NCI-H2081 treated with DMSO at 0.1 percent for 48 hours (cell line): ENCODE data around the gene NKX2-2.

ENCODE experiments used
- DNase-seq: peaks from one replicate; lab custom pipeline; 2025; lab: John Stamatoyannopoulos, UW

NKX2-2 gene

DNA sequence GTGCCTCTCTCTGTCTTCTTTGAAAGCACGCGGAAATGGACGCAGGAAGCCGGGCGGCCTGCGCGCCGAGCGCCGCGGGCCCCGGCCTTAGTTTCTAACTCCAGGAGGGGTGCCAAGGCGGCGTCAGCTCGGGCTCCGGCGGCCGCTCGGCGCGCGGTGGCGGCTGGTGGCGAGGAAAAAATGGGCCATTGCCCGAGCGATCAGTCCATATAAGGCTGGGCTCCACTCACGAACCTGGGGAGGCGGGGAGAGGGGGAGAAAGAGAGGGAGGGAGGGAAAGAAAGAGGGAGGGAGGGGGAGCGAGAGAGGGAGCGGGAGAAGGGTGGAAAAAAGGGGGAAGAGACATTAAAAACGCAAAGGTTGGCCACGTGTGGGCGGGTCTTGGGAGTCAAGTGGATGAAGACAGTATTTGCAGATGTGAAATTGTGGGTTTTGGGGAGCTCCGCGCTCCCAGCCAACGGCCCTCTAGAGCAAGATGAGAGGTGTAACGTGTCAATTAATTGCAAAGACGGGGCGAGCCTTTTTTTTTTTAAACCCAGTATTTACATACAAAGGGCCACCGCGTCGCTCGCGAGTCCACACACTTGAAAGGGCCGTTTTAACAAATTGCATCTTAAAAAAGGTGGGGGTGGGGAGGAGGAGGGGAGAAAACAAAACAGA lies at the start of gene NKX2-2:
TSS of gene NKX2-2 (minus strand) at position 184 of the 660 bp plus-strand sequence. CDS start 395 bp downstream, outside the sequence.
- no peak for DNase-seq

DNA sequence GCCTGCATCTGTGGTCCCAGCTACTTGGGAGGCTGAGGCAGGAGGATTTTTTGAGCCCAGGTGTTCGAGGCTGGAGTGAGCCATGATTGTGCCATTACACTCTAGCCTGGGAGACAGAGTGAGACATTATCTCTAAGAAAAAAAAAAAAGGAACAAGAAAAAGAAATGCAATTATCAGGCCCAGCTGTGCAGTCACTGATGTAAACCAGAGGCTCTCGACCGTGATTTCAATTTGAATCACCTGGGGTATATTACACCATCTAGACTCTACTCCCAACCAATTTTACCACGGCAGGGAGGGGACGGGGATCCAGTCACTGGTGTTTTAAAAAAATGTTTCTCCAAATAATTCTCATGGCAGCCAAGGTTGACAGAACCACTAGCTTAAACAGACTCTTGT lies 48.8 kb upstream of the NKX2-2 start:
- DNase-seq = no peak

DNA sequence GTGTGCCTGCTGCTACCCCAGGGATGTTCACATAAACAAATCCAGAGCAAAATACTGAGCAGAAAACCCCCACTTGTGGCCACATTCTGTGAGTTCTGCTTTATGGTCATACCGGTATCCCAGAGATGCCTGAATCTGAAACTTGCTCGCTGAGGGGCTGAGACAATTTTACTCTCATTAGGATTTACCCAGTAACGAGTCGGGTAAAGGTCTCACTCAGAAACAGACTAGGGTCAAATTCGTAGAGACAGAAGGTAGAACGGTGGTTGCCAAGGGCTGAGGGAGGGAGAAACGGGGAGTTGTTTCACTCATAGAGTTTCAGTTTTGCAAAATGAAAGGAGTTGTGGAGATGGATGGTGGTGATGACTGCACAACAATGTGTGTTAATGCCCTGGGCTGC lies 45.4 kb upstream of the NKX2-2 start:
- no peak for DNase-seq

DNA sequence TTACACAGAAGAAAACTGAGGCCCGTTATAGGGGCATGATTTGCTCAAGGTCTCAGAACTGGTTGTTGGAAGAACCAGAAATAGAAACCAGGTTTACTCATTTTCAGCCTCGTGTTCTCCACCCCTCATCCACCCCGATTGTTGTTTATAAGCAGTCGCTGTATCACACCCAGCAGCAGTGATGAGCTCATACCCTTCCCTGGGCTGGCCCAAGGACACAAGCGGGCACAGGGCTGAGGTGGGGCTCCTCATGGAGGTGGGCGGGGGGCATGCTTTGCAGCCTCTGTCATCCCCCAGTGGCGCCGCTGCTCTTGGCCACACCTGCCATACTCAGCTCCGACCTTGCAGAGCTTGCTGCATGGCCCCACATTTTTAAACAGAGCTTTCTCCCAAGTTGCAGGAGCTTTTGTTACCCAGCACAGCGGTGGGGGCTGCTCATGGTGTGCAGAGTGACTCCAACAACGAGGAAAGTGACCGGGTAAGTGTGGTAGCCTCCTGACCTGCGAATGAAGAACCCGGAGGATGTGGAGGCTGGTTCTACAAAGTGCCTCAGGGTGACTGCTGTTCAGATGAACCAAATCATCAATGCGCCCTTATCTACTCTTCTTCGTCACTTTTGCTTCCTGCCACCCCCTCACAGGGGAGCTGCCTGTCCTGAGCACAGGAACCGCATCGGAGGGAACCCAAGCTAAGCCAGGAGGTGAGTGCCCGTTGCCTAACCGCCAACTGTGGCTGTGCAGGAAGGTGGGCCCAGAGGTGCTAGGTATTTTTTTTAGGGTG lies 43.6 kb upstream of the NKX2-2 start:
- DNase-seq = no peak

DNA sequence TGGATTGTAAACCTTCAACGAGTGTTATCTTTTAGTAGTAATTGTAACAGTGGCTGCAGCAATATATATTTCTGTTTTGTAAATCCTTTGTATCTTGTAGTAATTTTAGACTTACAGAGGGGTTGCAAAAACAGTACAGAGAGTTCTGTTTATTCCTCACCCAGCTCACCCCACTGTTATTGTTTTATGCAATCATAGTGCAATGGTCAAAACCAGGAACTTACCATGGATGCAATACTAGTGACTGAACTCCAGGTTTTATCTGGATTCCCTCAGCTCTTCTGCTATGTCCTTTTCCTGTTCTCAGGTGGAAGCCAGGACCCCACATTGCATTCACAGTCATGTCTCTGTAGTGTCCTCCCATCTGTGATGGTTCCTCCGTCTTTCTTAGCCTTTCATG lies 42.5 kb upstream of the NKX2-2 start:
- DNase-seq = no peak

DNA sequence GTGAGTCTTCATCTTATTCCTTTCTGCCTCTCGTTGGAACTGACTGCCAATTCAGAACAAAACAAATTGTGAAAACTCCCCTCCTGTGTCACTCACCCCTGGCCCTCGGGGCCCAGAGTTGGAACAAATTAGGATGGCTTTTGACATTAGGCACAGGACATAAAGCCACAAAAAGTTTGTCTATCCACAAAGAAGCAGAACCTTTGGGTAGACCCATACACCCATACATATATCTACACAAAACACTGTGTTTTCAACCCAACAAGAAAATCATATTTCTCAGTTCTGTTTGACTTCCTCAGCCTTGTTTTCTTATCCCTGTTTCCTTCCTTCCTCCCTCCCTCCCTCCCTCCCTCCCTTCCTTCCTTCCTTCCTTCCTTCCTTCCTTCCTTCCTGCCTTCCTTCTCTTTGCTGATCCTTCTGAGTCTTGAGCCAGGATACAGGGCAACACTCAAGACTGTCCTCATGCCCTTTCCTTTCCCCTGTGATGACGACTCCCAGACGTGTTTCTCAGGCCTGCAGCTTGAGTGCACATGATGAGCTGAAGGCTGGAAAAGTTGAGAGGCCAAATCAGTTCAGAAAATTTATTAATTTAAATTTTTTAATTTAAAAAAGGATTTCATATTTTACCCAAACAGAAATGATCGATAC lies 41.7 kb upstream of the NKX2-2 start:
- DNase-seq = no peak

DNA sequence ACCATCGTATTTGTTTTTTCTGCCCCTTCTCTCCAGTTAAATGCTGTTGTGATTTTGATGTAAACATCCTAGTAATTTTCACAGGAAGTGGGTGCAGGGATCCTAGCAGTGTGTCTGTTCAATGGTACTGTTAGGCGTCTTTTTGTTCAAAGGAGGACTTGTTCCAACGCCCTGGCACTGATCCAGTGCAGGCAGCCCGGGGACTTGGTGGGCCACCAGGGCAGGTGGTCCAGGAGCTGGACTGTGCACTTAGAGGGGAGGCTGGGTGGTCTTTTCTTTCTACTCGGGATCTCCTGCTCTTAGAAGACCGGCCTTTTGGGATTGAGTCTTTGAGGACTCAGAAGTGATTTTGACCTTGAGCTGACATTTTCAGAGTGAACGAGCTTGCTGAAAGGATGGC lies 41.1 kb upstream of the NKX2-2 start:
- DNase-seq = no peak

DNA sequence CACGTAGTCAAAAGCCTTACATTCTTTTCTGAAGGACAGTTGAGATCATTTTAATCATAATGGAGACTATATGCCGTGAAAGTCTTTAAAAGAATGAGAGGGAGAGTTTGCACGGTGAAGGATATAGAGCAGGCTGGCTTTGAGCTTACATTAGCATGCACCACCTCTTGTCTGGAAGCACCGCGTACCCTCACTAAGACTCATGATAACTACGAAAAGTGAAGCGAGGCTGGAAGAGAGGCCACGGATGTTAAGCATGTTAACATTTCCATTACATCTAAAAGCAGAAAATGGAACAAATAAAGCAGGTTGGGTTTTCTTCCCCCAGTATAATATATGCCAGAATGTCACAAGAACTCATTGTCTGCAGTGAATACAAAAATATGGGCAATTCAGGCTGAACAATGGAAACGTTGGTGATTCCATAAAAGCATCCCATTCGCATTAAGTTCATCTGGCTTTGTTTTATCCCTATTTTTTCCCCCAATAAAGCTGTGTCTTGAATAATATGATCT lies 40.6 kb upstream of the NKX2-2 start:
- no peak for DNase-seq

DNA sequence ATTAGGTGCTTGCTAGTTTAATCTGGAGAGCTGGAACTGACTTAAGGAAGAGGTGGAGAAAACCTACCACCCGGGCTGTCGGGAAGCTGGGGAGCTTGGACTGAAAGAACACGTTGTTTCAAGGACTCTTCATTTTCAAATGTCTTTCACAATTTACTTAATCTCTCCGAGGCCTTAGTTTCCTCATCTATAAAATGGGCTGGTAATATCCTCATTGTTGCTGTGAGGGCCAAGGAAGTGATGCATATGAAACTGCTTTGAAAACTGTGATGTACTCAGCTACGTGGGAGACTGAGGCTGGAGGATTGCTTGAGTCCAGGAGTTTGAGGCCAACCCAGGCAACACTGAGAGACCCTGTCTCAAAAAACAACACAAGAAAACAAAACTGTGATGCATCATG lies 36.7 kb upstream of the NKX2-2 start:
- DNase-seq = no peak

DNA sequence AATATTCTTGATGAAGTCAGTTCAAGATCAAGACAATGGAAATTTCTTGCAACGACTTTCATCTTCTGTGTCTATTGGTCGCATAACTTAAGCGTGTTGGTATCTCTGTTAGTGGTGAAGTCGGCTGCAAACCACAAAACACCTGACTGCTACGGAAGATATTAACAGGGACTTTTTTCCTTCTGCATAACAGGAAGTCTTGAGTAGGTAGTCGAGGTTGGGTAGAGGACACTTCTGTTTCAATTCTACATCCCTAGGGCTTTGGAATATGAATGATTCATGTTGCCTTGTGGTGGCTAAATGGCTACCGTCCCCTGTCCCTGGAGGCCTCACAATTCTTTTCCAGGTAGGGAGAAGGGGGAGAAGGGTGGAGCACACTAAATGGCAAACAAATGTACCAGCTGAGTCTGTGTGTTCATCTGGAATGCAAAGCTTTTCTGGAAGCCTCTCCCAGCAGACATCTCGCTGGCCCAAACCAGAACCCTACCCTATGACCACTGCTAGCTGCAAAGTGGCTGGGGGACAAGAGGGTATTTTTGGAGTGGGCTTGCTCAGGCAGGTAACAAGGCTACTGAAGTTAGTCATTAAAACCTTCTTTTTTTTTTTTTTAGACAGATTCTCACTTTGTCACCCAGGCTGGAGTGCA lies 34.6 kb upstream of the NKX2-2 start:
- DNase-seq = no peak

DNA sequence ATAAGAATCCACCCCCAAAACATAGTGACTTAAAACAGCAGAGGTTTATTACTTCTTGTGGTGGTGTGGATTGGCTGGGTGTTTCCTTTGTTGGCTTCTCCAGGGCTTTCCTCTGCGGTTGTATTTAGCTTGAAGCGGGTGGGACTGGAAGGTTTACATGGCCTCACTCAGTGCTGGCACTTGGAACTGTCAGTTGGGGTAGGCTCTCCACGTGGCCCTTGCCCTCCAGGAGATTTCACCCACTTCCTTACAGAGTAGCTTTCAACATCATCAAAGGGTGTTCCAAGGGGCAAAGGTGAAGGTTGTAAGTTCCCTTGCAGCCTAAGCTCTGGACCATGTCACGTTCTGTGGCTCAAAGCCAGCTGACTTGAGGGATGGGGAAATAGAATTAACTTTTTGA lies 32.5 kb upstream of the NKX2-2 start:
- no peak for DNase-seq

DNA sequence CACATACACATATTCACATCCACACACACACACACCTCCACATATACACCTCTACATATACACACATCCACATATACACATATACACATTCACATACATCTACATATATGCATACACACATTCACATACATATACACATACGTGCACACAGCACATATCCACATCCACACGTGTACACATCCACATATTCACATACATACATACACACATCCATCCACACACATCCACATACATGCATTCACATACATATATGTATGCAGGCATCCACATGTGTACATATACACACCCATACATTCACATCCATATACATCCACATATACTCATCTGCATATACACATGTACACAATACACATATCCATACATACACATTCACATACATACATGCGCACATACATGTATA lies 25.6 kb upstream of the NKX2-2 start:
- no peak for DNase-seq

DNA sequence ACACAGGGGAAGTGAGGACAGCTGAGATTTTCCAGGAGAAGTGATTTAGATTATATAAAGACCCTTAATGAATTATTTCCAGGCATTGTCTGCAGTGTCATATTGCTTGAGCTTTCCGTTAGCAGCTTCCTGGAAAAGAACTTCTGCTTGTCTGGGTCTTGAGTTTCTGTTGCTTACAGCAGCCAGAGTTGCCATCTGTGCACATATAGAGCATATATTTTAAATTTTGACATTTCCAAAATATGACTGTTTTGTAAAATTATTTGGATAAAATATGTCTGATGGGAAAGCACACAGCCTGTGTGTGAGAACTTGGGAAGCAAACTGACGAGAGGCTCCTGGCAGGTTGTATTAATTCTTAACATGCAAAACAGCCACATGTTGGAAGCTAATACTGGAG lies 21.0 kb upstream of the NKX2-2 start:
- no peak for DNase-seq

DNA sequence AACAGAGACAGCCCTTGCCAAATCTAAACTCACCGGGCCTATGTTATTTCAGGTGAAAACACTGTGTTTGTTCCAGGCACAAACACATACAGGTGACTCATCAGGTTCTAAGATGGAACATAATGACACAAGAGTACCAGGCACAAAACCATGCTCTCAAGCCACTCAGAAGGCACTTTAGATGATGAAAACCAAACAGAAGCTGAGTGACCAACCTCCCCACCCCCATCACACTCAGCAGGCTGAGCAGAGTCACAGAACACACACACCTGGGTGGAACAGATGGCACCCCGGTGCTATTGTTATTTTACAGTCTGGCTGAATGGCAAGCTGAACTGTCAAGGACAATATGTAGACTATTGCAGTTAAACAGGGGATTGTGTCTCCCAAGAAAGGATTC lies 20.6 kb upstream of the NKX2-2 start:
- no peak for DNase-seq

DNA sequence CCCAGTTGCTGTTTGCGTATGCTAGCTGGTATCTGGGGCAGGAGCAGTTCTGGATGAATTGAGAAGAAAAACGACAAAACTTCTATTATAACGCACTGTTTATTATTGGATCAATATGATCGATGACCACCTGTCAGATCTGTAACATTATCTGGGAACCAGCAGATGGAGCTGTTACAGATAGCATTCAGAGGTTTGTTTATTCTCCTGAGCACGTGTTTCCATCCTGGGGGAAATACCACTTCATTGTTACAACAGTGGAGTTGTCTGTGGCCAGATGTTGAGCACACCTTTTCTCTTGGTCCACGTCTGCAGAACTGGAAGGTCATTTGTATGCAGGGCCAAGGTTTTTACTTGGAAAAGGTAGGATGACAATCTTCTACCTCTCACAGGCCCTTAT lies 16.0 kb upstream of the NKX2-2 start:
- no peak for DNase-seq

DNA sequence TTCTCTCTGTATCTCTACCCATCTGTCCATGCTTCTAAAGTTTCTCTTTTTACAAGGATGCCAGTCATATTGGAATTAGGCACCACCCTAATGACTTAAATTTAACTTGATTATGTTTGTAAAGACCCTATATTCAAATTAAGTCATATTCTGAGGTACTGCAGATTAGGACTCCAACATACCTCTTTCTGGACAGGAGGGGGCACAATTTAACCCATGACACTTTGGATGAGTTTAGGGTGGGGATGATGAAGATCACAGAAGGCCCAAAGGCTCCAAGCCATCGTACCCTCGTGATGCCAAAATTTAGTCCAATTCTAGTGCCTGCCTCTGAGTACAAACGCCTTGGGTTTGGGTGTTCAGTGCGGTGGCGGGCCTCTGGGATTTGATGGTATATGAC lies 15.0 kb upstream of the NKX2-2 start:
- no peak for DNase-seq

DNA sequence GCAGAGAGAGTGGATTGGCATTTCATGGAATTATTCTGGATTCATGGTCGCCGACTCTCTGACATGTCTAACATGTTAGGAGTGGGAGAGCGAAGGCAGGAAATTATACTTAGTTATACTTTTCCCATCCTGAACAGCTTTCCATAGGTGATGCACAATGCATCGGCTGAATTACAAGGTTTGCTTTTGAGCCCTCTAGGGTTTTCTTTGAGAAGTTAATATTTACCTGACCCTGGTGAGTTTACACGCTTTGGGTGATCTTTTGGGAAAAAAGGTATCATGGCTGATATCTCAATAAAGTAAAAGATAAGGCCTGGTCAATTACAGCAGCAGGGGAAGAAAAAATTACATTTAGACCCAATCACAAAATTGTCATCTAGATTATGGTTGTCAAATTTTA lies 14.0 kb upstream of the NKX2-2 start:
- no peak for DNase-seq

DNA sequence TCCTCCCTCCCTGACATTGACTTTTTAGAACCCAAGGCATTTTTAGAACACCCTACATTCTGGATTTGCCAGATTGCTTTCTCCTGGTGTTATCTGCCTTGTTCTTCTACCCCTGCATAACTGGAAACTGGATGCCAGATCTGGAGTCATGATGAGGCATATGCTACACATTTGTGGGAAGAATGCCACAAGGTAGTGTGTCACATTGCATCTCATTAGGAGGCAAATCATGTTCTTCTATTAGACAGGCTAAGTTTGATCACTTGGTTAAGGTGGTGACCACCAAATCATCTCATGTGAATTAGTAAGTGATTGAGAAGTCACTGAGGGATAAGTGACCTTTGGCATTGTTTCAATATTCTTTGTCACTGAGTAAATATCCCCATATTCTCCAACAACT lies 12.9 kb upstream of the NKX2-2 start:
- no peak for DNase-seq

DNA sequence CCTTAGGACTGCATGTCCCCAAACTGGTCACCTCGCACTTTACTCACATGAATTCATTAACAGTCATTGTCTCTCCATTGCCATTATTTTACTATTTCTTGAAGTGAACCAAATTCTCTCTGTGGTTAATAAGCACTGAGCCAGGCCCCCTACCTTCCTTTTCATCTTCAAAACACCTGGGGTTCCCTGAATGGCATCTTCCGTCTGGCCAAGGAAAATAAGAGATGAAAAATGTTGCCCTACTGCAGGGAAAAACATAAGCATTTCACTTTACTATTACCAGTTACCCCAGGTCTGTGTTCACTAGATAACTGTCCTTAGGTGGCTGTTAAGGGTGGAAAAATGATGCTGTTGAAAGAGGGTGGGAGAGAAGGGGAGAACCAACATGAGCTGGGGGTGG lies 10.0 kb upstream of the NKX2-2 start:
- DNase-seq = no peak

DNA sequence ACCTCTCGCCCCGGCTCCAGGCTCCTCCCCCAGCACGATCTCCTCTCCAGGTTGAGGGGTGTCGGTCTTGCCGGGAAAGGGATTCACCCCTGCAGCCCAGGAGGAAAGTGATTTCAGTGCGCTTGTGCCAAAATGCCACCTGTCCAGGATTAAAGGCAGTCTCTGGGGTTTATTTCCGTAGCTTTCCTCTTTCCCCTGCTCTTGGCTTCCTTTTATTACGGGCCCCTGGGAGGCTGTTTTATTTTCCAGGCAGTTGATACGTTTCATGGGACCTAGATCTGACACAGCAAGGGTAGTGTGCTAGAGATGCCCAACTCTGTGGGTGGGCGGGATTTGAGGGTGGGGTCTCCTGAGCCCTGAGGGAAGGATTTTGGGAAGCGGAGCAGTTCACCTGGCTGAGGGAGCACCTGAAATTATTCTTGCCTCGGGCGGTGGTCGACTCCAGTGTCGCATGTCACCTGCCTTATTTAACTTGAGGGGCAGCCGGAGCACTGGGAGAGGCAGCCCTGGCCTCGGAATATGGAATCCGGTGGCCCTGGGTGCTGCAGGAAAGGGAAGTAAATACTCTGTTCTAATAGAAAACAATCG lies 9.5 kb upstream of the NKX2-2 start:
- DNase-seq = no peak

DNA sequence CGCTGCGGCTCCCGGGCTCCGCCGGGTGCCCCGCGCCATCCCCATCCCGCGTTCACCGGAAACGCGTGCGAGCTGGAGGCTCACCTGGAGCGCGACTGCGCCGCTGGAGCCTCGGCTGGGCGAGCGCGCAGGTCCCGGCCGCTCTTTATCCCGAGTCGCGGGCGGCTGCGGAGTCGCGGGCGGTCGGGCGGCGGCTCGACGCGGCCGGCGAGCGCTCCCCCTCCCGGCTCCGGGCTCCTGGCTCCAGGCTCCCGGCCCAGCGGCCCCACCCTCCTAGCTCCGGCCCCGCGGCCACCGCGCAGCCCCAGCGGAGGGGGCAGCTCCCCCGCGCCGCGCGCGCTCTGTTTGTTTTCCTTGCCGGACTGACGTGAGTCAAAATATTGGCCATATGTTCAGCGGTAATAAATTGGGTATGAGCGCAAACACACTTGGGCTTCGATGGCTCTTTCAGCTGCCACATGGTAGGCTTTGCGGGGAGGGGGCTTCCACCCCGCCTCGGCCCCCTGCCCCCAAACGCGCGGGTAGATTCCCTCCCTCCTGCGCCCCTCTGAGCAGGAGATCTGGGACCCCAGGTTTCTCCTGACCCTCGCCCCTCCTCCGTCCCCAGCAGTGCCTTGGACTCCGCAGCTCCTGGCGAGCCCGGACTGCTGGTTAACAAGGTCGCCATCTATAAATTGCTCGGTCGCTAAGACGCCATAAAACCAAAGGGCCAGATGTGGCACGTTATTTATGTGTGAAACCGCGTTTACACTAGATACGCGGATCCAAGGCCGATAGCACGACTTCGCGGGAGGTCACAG lies 8.8 kb upstream of the NKX2-2 start:
- DNase-seq = no peak
